NCI-H526 treated with DMSO at 0.1 percent for 48 hours (cell line): ENCODE results near the gene REX1BD.
"Not testable (repeated sequence)": the region's sequence is repeated elsewhere in the genome, so short reads cannot be mapped to it uniquely, and the experiment has no call there.

ENCODE experiments used
- DNase-seq: peaks from one replicate; lab custom pipeline; 2025; lab: John Stamatoyannopoulos, UW

REX1BD gene

GRCh38 chr19:18588611-18589379 lies at the start of gene REX1BD:
Gene REX1BD (plus strand): TSS chr19:18588798. CDS start chr19:18588802, 4 bp downstream.
- peak; percentile 44 for DNase-seq

DNA sequence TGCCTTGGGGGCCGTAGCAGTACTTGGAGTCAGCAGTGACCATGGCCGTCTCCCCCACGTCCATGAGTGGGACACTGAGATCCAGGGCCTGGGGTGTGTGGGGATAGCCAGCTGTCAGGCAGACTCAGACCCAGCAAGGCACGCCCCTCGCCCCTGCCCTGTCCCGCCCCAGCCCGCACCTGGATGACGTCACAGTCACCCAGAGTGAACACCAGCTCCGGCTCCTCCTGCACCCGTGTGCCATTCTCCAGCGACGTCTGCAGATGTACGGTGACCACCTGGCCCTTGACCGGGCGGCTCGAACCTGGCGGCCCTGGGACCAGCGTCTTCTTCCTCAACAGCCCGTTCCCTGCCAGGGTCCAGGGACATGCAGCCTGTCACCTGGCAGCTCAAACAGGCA lies 49.2 kb upstream of the REX1BD start:
- no peak for DNase-seq

- not testable (repeated sequence) for DNase-seq
Observed at GRCh38 chr19:18540200-18540599, 48.4 kb upstream of the REX1BD start.

DNA sequence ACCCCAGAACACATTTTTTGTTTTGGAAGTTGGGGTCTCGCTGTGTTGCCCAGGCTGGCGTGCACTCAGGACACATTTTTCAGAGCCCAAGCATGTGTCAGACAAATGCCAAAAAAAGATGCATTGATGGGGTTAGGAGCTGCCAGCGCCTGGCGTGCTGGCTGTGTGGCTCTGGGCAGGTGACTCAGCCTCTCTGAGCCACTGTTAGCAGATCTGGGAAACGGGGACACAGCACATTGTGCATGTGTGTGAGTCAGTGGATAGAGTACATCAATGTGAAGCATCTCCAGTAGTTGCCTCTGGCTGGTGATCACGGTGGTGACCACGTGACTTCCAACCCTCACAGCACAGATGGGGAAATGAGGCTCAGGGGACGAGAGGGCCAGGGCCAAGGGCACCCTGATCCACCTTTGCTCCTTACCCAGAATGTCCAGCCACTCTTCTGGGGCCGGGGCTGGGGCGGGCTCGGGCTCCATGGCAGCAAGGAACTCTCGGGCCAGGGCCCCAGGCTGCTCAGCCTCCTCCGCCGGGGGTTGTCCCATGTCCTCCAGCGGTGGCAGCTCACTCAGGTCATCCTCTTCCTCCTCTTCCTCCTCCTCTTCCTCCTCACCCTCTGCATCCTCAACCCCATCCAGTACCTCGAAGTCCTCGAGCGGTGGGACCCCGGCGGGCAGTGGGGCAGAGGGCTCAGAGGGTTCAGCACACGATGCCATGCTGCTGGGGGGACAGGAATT lies 47.2 kb upstream of the REX1BD start:
- DNase-seq = no peak

GRCh38 chr19:18541992-18542940 lies 46.3 kb upstream of the REX1BD start:
- no peak for DNase-seq

GRCh38 chr19:18542941-18543813 lies 45.4 kb upstream of the REX1BD start, which contains the start of gene FKBP8:
Gene FKBP8 (minus strand): TSS chr19:18543573. CDS start chr19:18541970, 1,603 bp downstream.
- peak; percentile 31 for DNase-seq

GRCh38 chr19:18543814-18544475 lies 44.7 kb upstream of the REX1BD start:
- peak; percentile 24 for DNase-seq

DNA sequence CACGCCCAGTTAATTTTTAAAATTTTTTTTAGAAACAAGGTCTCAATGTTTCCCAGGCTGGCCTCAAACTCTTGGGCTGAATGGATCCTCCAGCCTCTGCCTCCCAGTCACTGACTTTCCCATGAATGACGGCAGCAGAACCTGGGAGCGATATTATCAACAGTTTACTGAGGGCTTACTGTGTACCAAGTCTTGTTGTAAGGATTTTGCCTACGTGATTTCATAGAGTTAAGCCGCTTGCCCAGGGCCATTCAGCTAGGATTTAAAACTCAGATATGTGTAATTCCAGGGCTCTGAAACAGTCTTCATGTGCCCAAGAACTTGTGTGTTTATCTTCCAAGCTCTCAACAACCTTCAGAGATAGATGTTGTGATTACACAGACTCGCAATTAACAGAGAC lies 37.0 kb upstream of the REX1BD start:
- no peak for DNase-seq

GRCh38 chr19:18557411-18558201 lies 31.0 kb upstream of the REX1BD start, which contains the start of gene KXD1:
Gene KXD1 (plus strand): TSS chr19:18557870. CDS start chr19:18562057, 4,187 bp downstream.
- peak; percentile 82 for DNase-seq

DNA sequence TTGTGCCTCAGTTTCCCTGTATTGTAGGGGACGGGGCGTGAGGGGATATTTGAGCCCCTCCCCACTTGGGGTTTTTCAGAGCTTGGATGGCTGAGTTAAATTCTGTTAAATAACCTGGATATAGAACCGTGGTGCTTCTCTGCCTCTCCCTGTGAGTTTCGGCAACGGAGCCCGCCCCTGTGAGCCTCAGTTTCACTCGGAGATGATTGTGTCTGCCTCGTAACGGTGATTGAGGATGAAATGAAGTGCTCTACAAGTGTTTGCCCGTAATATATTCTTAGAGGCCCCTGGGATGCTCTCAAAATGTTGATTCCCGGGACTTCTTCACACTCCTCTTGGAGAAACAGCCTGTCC lies 30.4 kb upstream of the REX1BD start:
- no peak for DNase-seq

DNA sequence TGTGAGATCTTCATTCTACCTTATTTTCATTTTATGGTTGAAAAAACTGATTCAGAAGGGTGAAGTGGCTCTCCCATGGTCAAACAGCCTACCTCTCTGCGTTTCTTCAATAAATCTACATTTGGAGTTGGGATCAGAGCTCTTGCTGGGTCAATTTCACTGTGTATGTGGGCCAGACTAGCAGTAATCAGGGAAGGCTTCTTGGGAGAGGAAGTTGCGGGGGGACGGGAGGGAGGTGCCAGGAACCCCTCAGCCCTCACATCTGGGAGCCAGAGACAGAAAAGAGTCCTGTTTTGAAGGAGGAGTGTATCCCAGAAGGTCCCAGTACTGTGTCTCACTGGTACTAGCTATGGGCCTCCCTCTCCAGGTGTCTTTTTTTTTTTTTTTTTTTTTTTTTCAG lies 30.0 kb upstream of the REX1BD start:
- no peak for DNase-seq

DNA sequence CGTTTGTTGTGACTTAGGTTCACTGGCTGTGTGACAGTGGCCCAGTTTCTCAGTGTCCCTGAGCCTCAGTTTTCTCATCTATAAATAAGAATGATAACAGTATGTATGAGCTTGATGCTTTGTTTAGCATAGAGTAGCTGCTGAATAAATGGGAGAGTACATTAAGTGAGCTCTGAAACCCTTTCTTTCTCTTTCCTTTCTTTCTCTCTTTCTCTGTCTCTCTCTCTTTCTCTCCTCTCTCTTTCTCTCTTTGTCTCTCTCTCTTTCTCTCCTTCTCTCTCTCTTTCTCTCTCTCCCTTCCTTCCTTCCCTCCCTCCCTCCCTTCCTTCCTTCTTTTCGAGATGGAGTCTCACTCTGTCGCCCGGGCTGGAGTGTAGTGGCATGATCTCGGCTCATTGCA lies 28.9 kb upstream of the REX1BD start:
- no peak for DNase-seq

DNA sequence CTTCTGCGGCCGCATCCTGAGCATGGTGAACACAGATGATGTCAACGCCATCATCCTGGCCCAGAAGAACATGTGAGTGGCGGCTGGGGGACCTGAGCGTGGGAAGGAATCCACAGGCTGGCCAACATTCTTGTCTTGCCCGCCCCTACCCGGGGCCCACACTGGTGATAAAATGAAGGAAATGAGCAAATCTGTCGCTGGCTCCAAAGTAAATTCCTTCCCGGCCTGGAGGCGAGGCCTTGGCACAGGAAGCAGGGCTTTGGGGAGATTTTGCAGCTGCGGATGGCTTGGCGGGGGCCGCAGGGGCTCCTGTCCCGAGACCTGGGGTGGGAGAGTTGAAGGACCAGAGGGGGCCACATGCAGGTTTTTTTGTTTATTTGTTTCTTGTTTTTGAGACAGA lies 26.5 kb upstream of the REX1BD start:
- no peak for DNase-seq

- no peak for DNase-seq
Observed at GRCh38 chr19:18566953-18567352, 21.6 kb upstream of the REX1BD start.

GRCh38 chr19:18568367-18568766 lies 20.2 kb upstream of the REX1BD start:
- no peak for DNase-seq

- DNase-seq = peak; percentile 78
Observed at GRCh38 chr19:18571564-18572344, 16.8 kb upstream of the REX1BD start, which contains the start of gene UBA52. Gene UBA52 (plus strand): TSS chr19:18571857. CDS start chr19:18573301, 1,444 bp downstream.

GRCh38 chr19:18574691-18575291 lies 13.8 kb upstream of the REX1BD start:
- DNase-seq = no peak

GRCh38 chr19:18576383-18576782 lies 12.2 kb upstream of the REX1BD start:
- no peak for DNase-seq
